Measurements from ENCODE around the gene UBR3. TPM values are rescaled to one million over a fixed set of nuclear protein-coding genes. Genes with fewer than 3 reads are reported as not detected.

Gene UBR3
- polyA plus RNA-seq, 1 donor from 2014 or later = 75.2 TPM

GRCh38 chr2:170054997-170055396 lies 227.7 kb downstream of the UBR3 start:
- no peak overlapping the region for H3K27ac ChIP-seq (ENCODE audit: low read length)
- H3K4me2 ChIP-seq (ENCODE audit: low read length) = no peak overlapping the region
- H3K27me3 ChIP-seq (ENCODE audit: insufficient read depth, low read depth, low read length) = no peaks in the 10 kb centered on the region
- H3K79me2 ChIP-seq (replicated peaks; ENCODE audit: insufficient read depth, low read length) = no peaks in the 10 kb centered on the region
- no peaks in the 10 kb centered on the region for H3K36me3 ChIP-seq (ENCODE audit: insufficient read depth, low read length)
- no peak overlapping the region for H3K4me3 ChIP-seq (ENCODE audit: low read length)
- no peak overlapping the region for H3K9ac ChIP-seq (ENCODE audit: low read length)
- H3K9me2 ChIP-seq (ENCODE audit: insufficient read depth, low read length) = no peaks in the 10 kb centered on the region
- H2AFZ ChIP-seq (ENCODE audit: low read depth, low read length) = no peak overlapping the region
- H3K9me3 ChIP-seq (ENCODE audit: low read length) = no peaks in the 10 kb centered on the region
- H3F3A ChIP-seq (ENCODE audit: insufficient read depth, low read length, poor library complexity, severe bottlenecking) = no peaks in the 10 kb centered on the region
- no peak for TF ChIP-seq POLR2AphosphoS5 (IDR thresholded peaks at IDR 0.05)
- H4K20me1 ChIP-seq (ENCODE audit: insufficient read depth) = no peaks in the 10 kb centered on the region

GRCh38 chr2:170056900-170057299 lies 229.6 kb downstream of the UBR3 start:
- H3K27ac ChIP-seq (ENCODE audit: low read length) = no peak overlapping the region
- no peaks in the 10 kb centered on the region for H3K9me2 ChIP-seq (ENCODE audit: insufficient read depth, low read length)
- H3K27me3 ChIP-seq (ENCODE audit: insufficient read depth, low read depth, low read length) = no peaks in the 10 kb centered on the region
- no peak overlapping the region for H3K9ac ChIP-seq (ENCODE audit: low read length)
- H3K79me2 ChIP-seq (replicated peaks; ENCODE audit: insufficient read depth, low read length) = no peaks in the 10 kb centered on the region
- no peak overlapping the region for H3K4me3 ChIP-seq (ENCODE audit: low read length)
- no peaks in the 10 kb centered on the region for H4K20me1 ChIP-seq (ENCODE audit: insufficient read depth)
- H3K9me3 ChIP-seq (ENCODE audit: low read length) = no peaks in the 10 kb centered on the region
- no peak for TF ChIP-seq POLR2AphosphoS5 (IDR thresholded peaks at IDR 0.05)
- TF ChIP-seq, protein P1, sequence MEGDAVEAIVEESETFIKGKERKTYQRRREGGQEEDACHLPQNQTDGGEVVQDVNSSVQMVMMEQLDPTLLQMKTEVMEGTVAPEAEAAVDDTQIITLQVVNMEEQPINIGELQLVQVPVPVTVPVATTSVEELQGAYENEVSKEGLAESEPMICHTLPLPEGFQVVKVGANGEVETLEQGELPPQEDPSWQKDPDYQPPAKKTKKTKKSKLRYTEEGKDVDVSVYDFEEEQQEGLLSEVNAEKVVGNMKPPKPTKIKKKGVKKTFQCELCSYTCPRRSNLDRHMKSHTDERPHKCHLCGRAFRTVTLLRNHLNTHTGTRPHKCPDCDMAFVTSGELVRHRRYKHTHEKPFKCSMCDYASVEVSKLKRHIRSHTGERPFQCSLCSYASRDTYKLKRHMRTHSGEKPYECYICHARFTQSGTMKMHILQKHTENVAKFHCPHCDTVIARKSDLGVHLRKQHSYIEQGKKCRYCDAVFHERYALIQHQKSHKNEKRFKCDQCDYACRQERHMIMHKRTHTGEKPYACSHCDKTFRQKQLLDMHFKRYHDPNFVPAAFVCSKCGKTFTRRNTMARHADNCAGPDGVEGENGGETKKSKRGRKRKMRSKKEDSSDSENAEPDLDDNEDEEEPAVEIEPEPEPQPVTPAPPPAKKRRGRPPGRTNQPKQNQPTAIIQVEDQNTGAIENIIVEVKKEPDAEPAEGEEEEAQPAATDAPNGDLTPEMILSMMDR (IDR thresholded peaks at IDR 0.05; ENCODE audit: poor library complexity, severe bottlenecking) = no peak
- no peak for TF ChIP-seq TAF1 (IDR thresholded peaks at IDR 0.05; ENCODE audit: low read depth)
- TF ChIP-seq EZH2 (IDR thresholded peaks at IDR 0.05; ENCODE audit: borderline replicate concordance, insufficient read depth, low read length, poor library complexity, severe bottlenecking) = no peak
- no peak for TF ChIP-seq MXI1 (conservative IDR thresholded peaks at IDR 0.05; ENCODE audit: poor library complexity, severe bottlenecking)
- no peak for TF ChIP-seq EP300 (conservative IDR thresholded peaks at IDR 0.05; ENCODE audit: poor library complexity, severe bottlenecking)
- no peak for TF ChIP-seq REST (IDR thresholded peaks at IDR 0.05; ENCODE audit: borderline replicate concordance)
- TF ChIP-seq SMC3 (conservative IDR thresholded peaks at IDR 0.05; ENCODE audit: poor library complexity) = no peak
- TF ChIP-seq RAD21 (conservative IDR thresholded peaks at IDR 0.05) = no peak
- no peaks in the 10 kb centered on the region for H3F3A ChIP-seq (ENCODE audit: insufficient read depth, low read length, poor library complexity, severe bottlenecking)
- no peak overlapping the region for H2AFZ ChIP-seq (ENCODE audit: low read depth, low read length)
- no peaks in the 10 kb centered on the region for H3K36me3 ChIP-seq (ENCODE audit: insufficient read depth, low read length)
- H3K4me2 ChIP-seq (ENCODE audit: low read length) = no peak overlapping the region
